Measurements from ENCODE around the gene ENTPD5. TPM values are rescaled to one million over a fixed set of nuclear protein-coding genes. Genes with fewer than 3 reads are reported as not detected.

The ENTPD5 gene
- total and polyA plus RNA-seq, 9 donors = 3.3 to 12.3 (median 7.0) TPM

- 0 to 1% (median 0%) methylated on average over 64 to 70 of the region's 70 CpGs for WGBS, 3 donors
These were observed 69.0 kb downstream of the ENTPD5 start, which contains the start of the genes COQ6 and FAM161B for GRCh38 chr14:73949752-73950734. COQ6 (plus strand) TSS chr14:73950302; CDS start chr14:73950333, 31 bp downstream. FAM161B (minus strand) TSS chr14:73950094; CDS start chr14:73950026, 68 bp downstream.

GRCh38 chr14:73945159-73945670, 73.9 kb downstream of the ENTPD5 start:
- peaks cover 1% of the 10 kb centered on the region for H3K4me1 ChIP-seq (ENCODE audit: insufficient read depth)
- no peaks in the 10 kb centered on the region for H3K36me3 ChIP-seq
- H3K9me3 ChIP-seq = no peaks in the 10 kb centered on the region
- intact Hi-C loops (cut with DNase I) = no loop called here
- no peak overlapping the region for H3K4me3 ChIP-seq
- TF ChIP-seq CTCF (IDR thresholded peaks at IDR 0.05) = no peak
- TF ChIP-seq EP300 (IDR thresholded peaks at IDR 0.05) = no peak
- no peak for TF ChIP-seq POLR2A (IDR thresholded peaks at IDR 0.05)
- H3K27me3 ChIP-seq = no peaks in the 10 kb centered on the region
- no peak overlapping the region for H3K27ac ChIP-seq
- WGBS, 3 donors = 61 to 70% (median 70%) methylated on average over 4 of the region's 4 CpGs
- DNase-seq = no peak

More at GRCh38 chr14:73949752-73950734, 69.0 kb downstream of the ENTPD5 start, which contains the start of the genes COQ6 and FAM161B:
- Histone ChIP-seq H3K9me3 (no peaks in the 10 kb centered on the region), H3K4me3 (peak within 1 kb of the TSS; percentile 71), H3K27me3 (no peaks in the 10 kb centered on the region), H3K4me1 (ENCODE audit: insufficient read depth) (peaks cover 4% of the 10 kb centered on the region), H3K27ac (peak within 1 kb of the TSS; percentile 70 to 96), H3K36me3 (no peaks in the 10 kb centered on the region)
- peak; percentile 90 to 95 (median 92) for DNase-seq
- TF ChIP-seq EP300 (IDR thresholded peaks at IDR 0.05) (no peak), POLR2A (IDR thresholded peaks at IDR 0.05) (peak; percentile 84), CTCF (IDR thresholded peaks at IDR 0.05) (peak; percentile 28 to 60 (median 57))
- intact Hi-C loops (cut with DNase I) = loop anchor here in 1 of 4 donors (2.0 kb wide), 1 partner anchor 63 kb away; the partner anchor contains the start of gene ZNF410

- Histone ChIP-seq H3K9me3 (no peaks in the 10 kb centered on the region), H3K4me3 (no peak overlapping the region), H3K27me3 (no peaks in the 10 kb centered on the region), H3K4me1 (ENCODE audit: insufficient read depth) (peaks cover 1% of the 10 kb centered on the region), H3K27ac (no peak overlapping the region), H3K36me3 (no peaks in the 10 kb centered on the region)
- TF ChIP-seq POLR2A (IDR thresholded peaks at IDR 0.05) = no peak
- no peak for TF ChIP-seq CTCF (IDR thresholded peaks at IDR 0.05)
- TF ChIP-seq EP300 (IDR thresholded peaks at IDR 0.05) = no peak
- intact Hi-C loops (cut with DNase I) = no loop called here
- 87 to 90% (median 90%) methylated on average over 17 of the region's 17 CpGs for WGBS, 3 donors
- DNase-seq = no peak
These were observed 74.5 kb downstream of the ENTPD5 start for GRCh38 chr14:73944432-73945158.

GRCh38 chr14:73943083-73943482, 76.0 kb downstream of the ENTPD5 start:
- H3K27me3 ChIP-seq = no peaks in the 10 kb centered on the region
- intact Hi-C loops (cut with DNase I) = no loop called here
- 32 to 49% (median 43%) methylated on average over 4 of the region's 4 CpGs for WGBS, 3 donors
- TF ChIP-seq CTCF (IDR thresholded peaks at IDR 0.05) (no peak), POLR2A (IDR thresholded peaks at IDR 0.05) (no peak), EP300 (IDR thresholded peaks at IDR 0.05) (no peak)
- no peaks in the 10 kb centered on the region for H3K9me3 ChIP-seq
- H3K4me3 ChIP-seq = no peak overlapping the region
- no peak overlapping the region for H3K27ac ChIP-seq
- H3K4me1 ChIP-seq (ENCODE audit: insufficient read depth) = no peaks in the 10 kb centered on the region
- peak in 1 of 5 donors; percentile 34 for DNase-seq
- no peaks in the 10 kb centered on the region for H3K36me3 ChIP-seq
